ENCODE measurements around the gene LLPH.

The LLPH gene

DNA sequence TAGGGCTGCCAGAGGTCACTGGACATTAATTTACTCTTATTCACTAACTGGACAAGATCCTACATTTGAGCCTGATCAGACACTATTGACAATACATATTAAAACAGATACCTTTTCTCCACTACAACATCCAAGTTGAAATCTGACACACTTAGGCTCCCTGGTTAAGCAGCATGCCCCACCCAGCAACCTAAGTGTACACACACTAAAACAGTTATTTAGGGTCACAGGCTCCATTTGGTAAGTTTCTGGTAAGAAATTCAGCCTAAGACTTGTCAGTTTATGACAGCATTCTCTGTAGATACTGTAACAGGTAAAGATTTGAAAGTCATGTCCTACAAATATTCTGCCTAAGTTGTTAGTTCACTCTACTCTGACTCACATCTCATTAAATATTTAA lies 12.3 kb upstream of the LLPH start:
- DNase-seq (no peak), ATAC-seq (no peak)

DNA sequence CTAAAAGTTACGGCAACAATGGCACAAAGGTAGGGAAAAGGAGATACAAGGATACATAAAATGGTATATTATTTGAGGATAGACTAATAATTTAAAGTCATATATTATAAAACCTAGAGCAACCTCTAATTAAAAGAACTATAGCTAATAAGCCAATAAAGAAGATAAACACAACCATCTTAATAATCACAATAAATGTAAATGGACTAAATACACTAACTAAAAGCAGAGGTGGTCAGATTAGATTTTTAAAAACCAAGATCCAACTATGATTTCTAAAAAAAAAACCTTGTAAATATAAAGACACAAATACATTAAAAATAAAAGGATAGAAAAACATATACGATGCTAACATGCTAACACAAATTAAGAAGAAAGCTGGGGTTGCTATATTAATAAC lies 10.7 kb upstream of the LLPH start:
- DNase-seq (no peak), ATAC-seq (no peak)

DNA sequence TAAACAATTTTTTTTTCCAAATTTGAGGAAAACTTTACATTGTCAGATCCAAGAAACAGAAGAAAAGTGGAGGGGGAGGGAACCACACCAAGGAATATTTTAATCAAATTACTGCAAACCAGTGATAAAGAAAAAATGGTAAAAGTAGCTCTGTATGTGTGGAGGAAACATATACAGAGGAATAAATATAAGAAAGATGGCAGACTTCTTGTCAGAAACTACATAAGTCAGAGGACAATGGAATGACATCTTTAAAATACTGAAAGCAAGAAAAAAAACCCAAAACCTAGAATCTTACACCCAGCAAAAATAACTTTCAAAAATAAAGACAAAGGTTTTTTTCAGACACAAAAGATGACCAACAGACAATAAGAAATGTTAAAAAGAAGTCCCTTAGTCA lies 10.2 kb upstream of the LLPH start:
- DNase-seq (no peak), ATAC-seq (no peak)

DNA sequence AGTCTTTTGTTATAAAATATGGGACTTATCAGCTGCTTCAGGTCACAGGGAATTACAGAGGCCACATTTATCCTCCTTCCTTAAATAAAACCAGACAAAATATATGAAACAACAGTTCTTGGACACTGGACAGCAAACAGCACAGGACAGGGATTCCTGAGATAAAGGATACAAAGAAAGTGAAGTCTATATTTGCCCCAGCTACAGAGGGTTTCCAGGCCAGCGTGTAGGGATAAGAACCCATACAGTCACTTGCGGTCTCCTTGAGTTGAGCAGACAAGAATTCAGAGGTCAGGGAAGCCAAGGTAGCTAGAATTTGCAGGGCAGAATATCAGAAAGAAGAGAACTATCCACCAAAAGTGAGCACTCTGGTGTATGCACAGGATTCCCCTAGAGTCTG lies 8.8 kb upstream of the LLPH start:
- no peak for DNase-seq
- no peak for ATAC-seq

GRCh38 chr12:66137937-66138336 lies 7.4 kb upstream of the LLPH start:
- no peak for DNase-seq
- no peak for ATAC-seq

- DNase-seq: no peak
- no peak for ATAC-seq
These were observed 1.9 kb upstream of the LLPH start for GRCh38 chr12:66132408-66132807.

DNA sequence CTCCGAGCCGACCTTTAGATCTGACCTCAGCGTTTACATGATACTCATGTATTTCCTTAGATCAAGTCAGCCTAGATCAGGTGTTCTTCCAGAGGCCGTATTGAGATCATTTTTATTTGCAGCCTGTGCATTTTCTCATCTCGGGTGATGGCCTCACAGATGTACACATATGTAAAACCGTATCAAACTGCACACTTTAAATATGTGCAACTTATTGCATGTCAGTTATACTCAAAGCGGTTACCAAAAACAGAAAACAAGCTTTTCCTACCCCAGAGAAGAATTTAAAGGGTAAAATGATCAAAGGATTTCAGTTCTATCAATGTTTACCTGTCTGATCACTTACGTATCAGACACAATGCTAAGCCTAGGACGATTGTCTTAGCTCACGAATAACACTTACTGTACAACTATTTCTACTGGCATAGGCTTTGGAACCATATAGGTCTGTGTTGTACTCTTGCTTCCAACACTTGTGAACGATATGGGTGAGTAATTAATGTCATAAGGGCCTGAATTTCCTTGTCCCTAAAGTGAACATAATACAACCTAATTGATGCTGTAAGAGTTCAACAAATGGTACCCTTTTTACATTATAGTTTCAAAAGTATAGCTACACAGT lies 628 bp upstream of the LLPH start:
- ATAC-seq (peak; percentile 82), DNase-seq (no peak)

- no peak for DNase-seq
- no peak for ATAC-seq
These were observed 650 bp downstream of the LLPH start for GRCh38 chr12:66129934-66130266.

DNA sequence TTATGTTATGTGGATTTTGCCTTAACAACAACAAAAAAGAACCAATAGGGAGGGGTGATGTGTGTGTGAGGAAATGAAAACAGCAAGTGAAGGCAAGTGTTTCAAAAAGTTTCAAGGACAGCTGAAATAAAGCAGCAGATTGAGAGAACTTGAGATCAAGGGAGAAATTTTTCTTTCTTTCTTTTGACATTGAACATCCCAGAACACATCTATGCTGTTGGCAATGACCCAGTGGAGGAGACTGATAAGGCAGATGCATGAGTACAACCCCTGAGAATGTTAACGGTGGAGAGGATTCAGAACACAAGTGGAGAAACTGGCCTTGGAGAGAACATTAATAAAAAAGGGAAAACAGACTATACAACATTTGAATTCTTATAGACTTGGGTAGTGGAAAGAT lies 2.9 kb downstream of the LLPH start:
- no peak for ATAC-seq
- no peak for DNase-seq

GRCh38 chr12:66120477-66120876 lies 10.1 kb downstream of the LLPH start:
- DNase-seq: no peak
- ATAC-seq: no peak

DNA sequence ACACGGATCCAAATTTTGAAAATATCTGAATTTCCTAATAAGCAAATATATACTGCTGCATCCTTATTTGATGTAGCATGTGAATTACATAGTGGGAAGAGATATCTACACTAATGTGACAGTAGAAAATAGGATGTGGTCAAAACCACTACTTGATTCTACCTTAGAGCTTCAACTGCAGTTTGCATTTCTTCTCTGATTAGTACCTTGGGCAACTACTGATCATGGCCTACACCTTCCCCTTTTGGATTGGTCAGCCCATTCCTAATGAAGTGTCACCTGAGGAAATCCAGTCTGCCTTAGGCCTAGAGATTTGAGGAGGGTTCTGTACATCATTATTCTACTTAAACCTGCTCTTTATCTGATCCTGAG lies 10.7 kb downstream of the LLPH start:
- no peak for DNase-seq
- no peak for ATAC-seq

DNA sequence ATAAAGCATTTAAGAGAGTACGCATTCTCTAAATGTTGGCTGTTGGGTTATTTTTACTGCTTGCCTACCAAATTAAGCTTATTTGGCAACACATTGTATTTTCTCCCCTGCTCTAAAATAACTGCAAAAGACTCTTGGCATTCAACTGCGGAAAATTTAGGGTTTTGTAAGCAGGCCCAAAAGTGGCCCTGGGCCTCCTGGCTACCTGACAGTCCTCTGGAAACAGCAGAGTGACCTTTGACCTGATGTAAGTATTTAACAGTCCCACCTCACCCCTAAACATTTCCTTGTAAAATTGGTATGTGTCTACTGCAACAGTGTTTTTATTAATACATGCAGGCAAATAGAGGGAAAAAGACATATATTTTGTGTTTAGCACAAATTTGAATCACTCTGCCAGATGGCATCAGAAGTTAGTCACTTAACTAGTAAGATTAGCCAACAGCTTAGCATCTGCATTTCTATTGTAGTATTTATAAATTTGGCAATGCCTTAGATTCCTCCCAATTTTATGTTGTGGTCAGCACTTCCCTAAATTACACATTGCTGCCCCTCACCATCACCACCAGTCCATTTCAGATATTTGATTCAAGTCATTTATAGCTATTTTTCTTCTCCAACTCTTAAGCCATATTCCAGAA lies 11.2 kb downstream of the LLPH start:
- DNase-seq: no peak
- ATAC-seq: no peak

- ATAC-seq (no peak), DNase-seq (no peak)
These were observed 12.2 kb downstream of the LLPH start for GRCh38 chr12:66118240-66118891.

- DNase-seq (no peak), ATAC-seq (no peak)
These were observed 13.3 kb downstream of the LLPH start for GRCh38 chr12:66117242-66117641.

DNA sequence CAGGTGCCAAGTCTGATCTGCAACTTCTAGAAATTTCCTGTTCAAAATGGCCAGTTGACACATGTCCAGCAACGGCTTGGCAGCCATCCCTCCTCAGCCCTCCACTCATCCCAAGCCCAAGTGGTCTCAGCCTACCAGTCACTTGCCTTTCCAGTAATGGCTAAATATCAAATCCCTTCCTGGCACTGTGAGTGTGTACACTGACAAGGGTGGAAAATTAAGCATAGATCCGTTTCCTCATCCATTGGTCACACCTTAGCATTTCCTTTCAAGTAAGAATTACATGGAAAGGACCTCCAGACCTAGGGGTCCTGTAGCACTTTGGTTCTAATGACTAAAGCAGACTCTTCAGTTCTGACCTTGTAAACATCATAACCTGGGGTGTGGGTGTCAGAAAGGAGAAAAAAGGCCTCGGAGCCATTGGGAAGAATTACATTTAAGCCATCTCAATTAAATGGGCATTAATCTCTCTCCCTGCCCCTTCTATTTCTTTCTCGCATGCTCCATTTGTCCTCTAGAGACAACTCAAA lies 15.4 kb downstream of the LLPH start:
- DNase-seq: no peak
- ATAC-seq: no peak

DNA sequence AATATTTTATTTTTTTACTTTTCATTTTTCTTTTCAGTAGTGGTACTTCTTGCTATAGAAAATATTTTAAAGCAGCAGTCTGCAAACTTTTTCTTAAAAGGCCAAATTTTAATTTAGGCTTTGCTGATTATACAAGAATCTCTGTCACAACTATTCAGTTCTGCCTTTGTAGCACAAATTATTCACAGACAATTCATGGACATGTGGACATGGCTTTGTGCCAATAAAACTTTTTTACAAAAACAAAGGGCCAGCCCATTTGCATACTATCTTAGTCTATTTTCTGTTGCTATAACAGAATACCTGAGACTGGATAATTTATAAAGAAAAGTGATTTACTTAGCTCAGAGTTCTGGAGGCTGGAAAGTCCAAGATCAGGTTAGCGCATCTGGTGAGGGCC lies 17.1 kb downstream of the LLPH start:
- no peak for ATAC-seq
- DNase-seq: no peak

- ATAC-seq (no peak), DNase-seq (no peak)
These were observed 18.9 kb downstream of the LLPH start for GRCh38 chr12:66111605-66112004.

DNA sequence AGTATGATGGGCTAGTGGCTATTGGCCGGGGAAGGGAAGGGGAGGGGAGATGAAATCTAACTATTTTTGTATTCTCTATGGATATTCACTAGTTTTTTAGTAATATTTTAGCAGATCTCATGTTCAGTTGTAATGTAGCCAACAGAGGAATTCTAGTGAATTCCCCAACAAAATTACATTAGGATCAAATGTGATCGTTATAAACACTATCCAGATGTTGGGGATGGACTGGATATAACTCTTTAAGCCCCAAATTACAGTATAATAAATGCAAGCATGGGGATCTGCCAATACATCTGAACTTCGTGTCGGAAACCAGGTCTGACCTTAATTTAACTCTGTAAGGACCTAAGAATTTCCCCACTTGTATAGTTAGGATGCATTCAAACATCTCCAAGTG lies 21.5 kb downstream of the LLPH start:
- no peak for ATAC-seq
- DNase-seq: no peak

- ATAC-seq: no peak
- no peak for DNase-seq
These were observed 22.2 kb downstream of the LLPH start for GRCh38 chr12:66108386-66108785.

- peak; percentile 58 for DNase-seq
- ATAC-seq: peak; percentile 69
These were observed 23.1 kb downstream of the LLPH start for GRCh38 chr12:66107451-66107915.

DNA sequence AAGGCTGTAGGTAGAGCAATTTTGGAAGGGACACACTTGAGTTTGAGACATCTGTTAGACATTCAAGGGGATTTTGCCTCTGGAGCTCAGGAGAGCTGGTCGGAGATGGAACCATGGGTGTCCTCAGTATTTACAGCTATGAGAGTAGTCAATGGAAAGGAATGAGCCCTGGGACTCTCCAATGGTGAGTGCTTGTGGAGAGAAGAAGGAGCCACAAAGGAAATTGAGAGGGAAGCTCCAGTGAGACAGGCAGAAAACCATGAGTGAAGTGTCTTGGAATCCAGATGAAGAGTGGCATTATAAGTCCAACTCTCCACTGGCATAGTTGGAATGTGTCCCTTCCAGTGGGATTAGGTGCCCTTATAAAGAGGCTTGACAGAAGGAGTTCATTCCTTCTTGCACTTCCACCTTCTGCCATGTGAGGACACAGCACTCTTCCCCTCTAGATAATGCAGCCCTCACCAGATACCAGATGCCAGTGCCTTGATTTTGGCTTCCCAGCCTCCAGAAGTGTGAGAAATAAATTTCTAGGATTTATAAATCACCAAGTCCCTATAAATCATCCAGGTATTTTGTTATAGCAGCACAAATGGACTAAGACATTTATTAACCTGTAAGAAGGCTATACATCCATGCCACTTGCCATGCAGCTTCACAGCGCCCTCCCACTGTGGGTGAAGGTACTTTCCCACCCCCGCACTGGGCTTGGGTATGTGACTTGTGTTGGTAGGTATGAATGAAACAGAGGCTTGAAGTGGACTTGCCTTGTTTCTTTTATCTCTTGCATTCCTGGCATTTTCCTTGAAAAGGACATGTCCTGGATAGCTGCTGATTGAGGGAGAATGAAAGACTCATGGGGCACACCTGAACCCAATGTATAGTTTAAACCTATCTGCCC lies 27.3 kb downstream of the LLPH start:
- no peak for DNase-seq
- no peak for ATAC-seq

GRCh38 chr12:66092559-66093269 lies 37.8 kb downstream of the LLPH start:
- ATAC-seq (no peak), DNase-seq (peak; percentile 9)

All from stimulated activated naive CD8-positive, alpha-beta T cell treated with anti-CD3 and anti-CD28 coated beads, Interleukin-15, Interleukin-2, amounts not matched to agents 100 U/mL and 50 U/mL, for 24 hours (primary cell).